ENCODE measurements around the gene ZMIZ1.

Gene ZMIZ1

GRCh38 chr10:79152423-79152817 is 83.7 kb downstream of the ZMIZ1 start:
- H3K27ac ChIP-seq (ENCODE audit: low read depth in 2 of 2, low read length in 2 of 2) = peak overlapping the region in 1 of 2 donors; percentile 81
- peaks cover 2 to 9% of the 10 kb centered on the region in 2 donors for H3K36me3 ChIP-seq (ENCODE audit: control insufficient read depth in 2 of 2, insufficient read depth in 2 of 2, low read length in 2 of 2)
- no peak overlapping the region for H3K4me3 ChIP-seq (ENCODE audit: low read length in 2 of 2)
- H3K9ac ChIP-seq (ENCODE audit: low read depth in 1 of 2, low read length in 2 of 2) = no peak overlapping the region
- H3K4me1 ChIP-seq (ENCODE audit: control insufficient read depth in 2 of 2, insufficient read depth in 2 of 2, low read length in 2 of 2) = peaks cover 42 to 50% of the 10 kb centered on the region in 2 donors
- H3K27me3 ChIP-seq (ENCODE audit: control insufficient read depth in 2 of 2, insufficient read depth in 2 of 2, low read length in 2 of 2) = no peaks in the 10 kb centered on the region
- H3K9me3 ChIP-seq (ENCODE audit: control insufficient read depth in 2 of 2, low read length in 2 of 2) = no peaks in the 10 kb centered on the region

- Histone ChIP-seq H3K4me1 (ENCODE audit: control insufficient read depth in 2 of 2, insufficient read depth in 2 of 2, low read length in 2 of 2) (peaks cover 36 to 50% of the 10 kb centered on the region in 2 donors), H3K36me3 (ENCODE audit: control insufficient read depth in 2 of 2, insufficient read depth in 2 of 2, low read length in 2 of 2) (peaks cover 2 to 9% of the 10 kb centered on the region in 2 donors), H3K27me3 (ENCODE audit: control insufficient read depth in 2 of 2, insufficient read depth in 2 of 2, low read length in 2 of 2) (no peaks in the 10 kb centered on the region), H3K4me3 (ENCODE audit: low read length in 2 of 2) (no peak overlapping the region), H3K9ac (ENCODE audit: low read depth in 1 of 2, low read length in 2 of 2) (no peak overlapping the region), H3K9me3 (ENCODE audit: control insufficient read depth in 2 of 2, low read length in 2 of 2) (no peaks in the 10 kb centered on the region), H3K27ac (ENCODE audit: low read depth in 2 of 2, low read length in 2 of 2) (no peak overlapping the region)
These were observed 85.0 kb downstream of the ZMIZ1 start for GRCh38 chr10:79153745-79154144.

- Histone ChIP-seq H3K4me3 (ENCODE audit: low read length in 2 of 2) (no peak overlapping the region), H3K4me1 (ENCODE audit: control insufficient read depth in 2 of 2, insufficient read depth in 2 of 2, low read length in 2 of 2) (peaks cover 22 to 40% of the 10 kb centered on the region in 2 donors), H3K36me3 (ENCODE audit: control insufficient read depth in 2 of 2, insufficient read depth in 2 of 2, low read length in 2 of 2) (peaks cover 2 to 9% of the 10 kb centered on the region in 2 donors), H3K9me3 (ENCODE audit: control insufficient read depth in 2 of 2, low read length in 2 of 2) (no peaks in the 10 kb centered on the region), H3K27ac (ENCODE audit: low read depth in 2 of 2, low read length in 2 of 2) (peak overlapping the region; percentile 11 to 26), H3K27me3 (ENCODE audit: control insufficient read depth in 2 of 2, insufficient read depth in 2 of 2, low read length in 2 of 2) (no peaks in the 10 kb centered on the region), H3K9ac (ENCODE audit: low read depth in 1 of 2, low read length in 2 of 2) (no peak overlapping the region)
These were observed 86.7 kb downstream of the ZMIZ1 start for GRCh38 chr10:79155301-79156081.

- Histone ChIP-seq H3K27me3 (ENCODE audit: control insufficient read depth in 2 of 2, insufficient read depth in 2 of 2, low read length in 2 of 2) (no peaks in the 10 kb centered on the region), H3K27ac (ENCODE audit: low read depth in 2 of 2, low read length in 2 of 2) (peak overlapping the region; percentile 34 to 56), H3K9ac (ENCODE audit: low read depth in 1 of 2, low read length in 2 of 2) (no peak overlapping the region), H3K36me3 (ENCODE audit: control insufficient read depth in 2 of 2, insufficient read depth in 2 of 2, low read length in 2 of 2) (peaks cover 3 to 9% of the 10 kb centered on the region in 2 donors), H3K4me1 (ENCODE audit: control insufficient read depth in 2 of 2, insufficient read depth in 2 of 2, low read length in 2 of 2) (peaks cover 17 to 31% of the 10 kb centered on the region in 2 donors), H3K4me3 (ENCODE audit: low read length in 2 of 2) (no peak overlapping the region), H3K9me3 (ENCODE audit: control insufficient read depth in 2 of 2, low read length in 2 of 2) (no peaks in the 10 kb centered on the region)
These were observed 87.8 kb downstream of the ZMIZ1 start for GRCh38 chr10:79156334-79157274.

GRCh38 chr10:79158004-79158340 is 89.2 kb downstream of the ZMIZ1 start:
- Histone ChIP-seq H3K4me1 (ENCODE audit: control insufficient read depth in 2 of 2, insufficient read depth in 2 of 2, low read length in 2 of 2) (peaks cover 16 to 28% of the 10 kb centered on the region in 2 donors), H3K4me3 (ENCODE audit: low read length in 2 of 2) (no peak overlapping the region), H3K27ac (ENCODE audit: low read depth in 2 of 2, low read length in 2 of 2) (peak overlapping the region; percentile 34 to 56), H3K9ac (ENCODE audit: low read depth in 1 of 2, low read length in 2 of 2) (no peak overlapping the region), H3K9me3 (ENCODE audit: control insufficient read depth in 2 of 2, low read length in 2 of 2) (no peaks in the 10 kb centered on the region), H3K36me3 (ENCODE audit: control insufficient read depth in 2 of 2, insufficient read depth in 2 of 2, low read length in 2 of 2) (peaks cover 9 to 11% of the 10 kb centered on the region in 2 donors), H3K27me3 (ENCODE audit: control insufficient read depth in 2 of 2, insufficient read depth in 2 of 2, low read length in 2 of 2) (no peaks in the 10 kb centered on the region)

- Histone ChIP-seq H3K9ac (ENCODE audit: low read depth in 1 of 2, low read length in 2 of 2) (no peak overlapping the region), H3K27me3 (ENCODE audit: control insufficient read depth in 2 of 2, insufficient read depth in 2 of 2, low read length in 2 of 2) (no peaks in the 10 kb centered on the region), H3K9me3 (ENCODE audit: control insufficient read depth in 2 of 2, low read length in 2 of 2) (no peaks in the 10 kb centered on the region), H3K4me3 (ENCODE audit: low read length in 2 of 2) (no peak overlapping the region), H3K27ac (ENCODE audit: low read depth in 2 of 2, low read length in 2 of 2) (peak overlapping the region; percentile 34 to 56), H3K4me1 (ENCODE audit: control insufficient read depth in 2 of 2, insufficient read depth in 2 of 2, low read length in 2 of 2) (peaks cover 16 to 28% of the 10 kb centered on the region in 2 donors), H3K36me3 (ENCODE audit: control insufficient read depth in 2 of 2, insufficient read depth in 2 of 2, low read length in 2 of 2) (peaks cover 8 to 16% of the 10 kb centered on the region in 2 donors)
These were observed 89.8 kb downstream of the ZMIZ1 start for GRCh38 chr10:79158402-79159097.

- Histone ChIP-seq H3K4me3 (ENCODE audit: low read length in 2 of 2) (no peak overlapping the region), H3K36me3 (ENCODE audit: control insufficient read depth in 2 of 2, insufficient read depth in 2 of 2, low read length in 2 of 2) (peaks cover 7 to 16% of the 10 kb centered on the region in 2 donors), H3K27ac (ENCODE audit: low read depth in 2 of 2, low read length in 2 of 2) (peak overlapping the region; percentile 47 to 56), H3K9me3 (ENCODE audit: control insufficient read depth in 2 of 2, low read length in 2 of 2) (no peaks in the 10 kb centered on the region), H3K9ac (ENCODE audit: low read depth in 1 of 2, low read length in 2 of 2) (no peak overlapping the region), H3K27me3 (ENCODE audit: control insufficient read depth in 2 of 2, insufficient read depth in 2 of 2, low read length in 2 of 2) (no peaks in the 10 kb centered on the region), H3K4me1 (ENCODE audit: control insufficient read depth in 2 of 2, insufficient read depth in 2 of 2, low read length in 2 of 2) (peaks cover 16 to 28% of the 10 kb centered on the region in 2 donors)
These were observed 90.4 kb downstream of the ZMIZ1 start for GRCh38 chr10:79159141-79159651.

GRCh38 chr10:79159785-79160184 is 91.0 kb downstream of the ZMIZ1 start:
- H3K4me3 ChIP-seq (ENCODE audit: low read length in 2 of 2) = no peak overlapping the region
- peaks cover 14 to 28% of the 10 kb centered on the region in 2 donors for H3K4me1 ChIP-seq (ENCODE audit: control insufficient read depth in 2 of 2, insufficient read depth in 2 of 2, low read length in 2 of 2)
- H3K9me3 ChIP-seq (ENCODE audit: control insufficient read depth in 2 of 2, low read length in 2 of 2) = no peaks in the 10 kb centered on the region
- peak overlapping the region; percentile 47 to 56 for H3K27ac ChIP-seq (ENCODE audit: low read depth in 2 of 2, low read length in 2 of 2)
- H3K27me3 ChIP-seq (ENCODE audit: control insufficient read depth in 2 of 2, insufficient read depth in 2 of 2, low read length in 2 of 2) = no peaks in the 10 kb centered on the region
- H3K9ac ChIP-seq (ENCODE audit: low read depth in 1 of 2, low read length in 2 of 2) = no peak overlapping the region
- peaks cover 3 to 16% of the 10 kb centered on the region in 2 donors for H3K36me3 ChIP-seq (ENCODE audit: control insufficient read depth in 2 of 2, insufficient read depth in 2 of 2, low read length in 2 of 2)

- no peaks in the 10 kb centered on the region for H3K27me3 ChIP-seq (ENCODE audit: control insufficient read depth in 2 of 2, insufficient read depth in 2 of 2, low read length in 2 of 2)
- no peaks in the 10 kb centered on the region for H3K9me3 ChIP-seq (ENCODE audit: control insufficient read depth in 2 of 2, low read length in 2 of 2)
- H3K4me1 ChIP-seq (ENCODE audit: control insufficient read depth in 2 of 2, insufficient read depth in 2 of 2, low read length in 2 of 2) = peaks cover 12 to 28% of the 10 kb centered on the region in 2 donors
- no peak overlapping the region for H3K4me3 ChIP-seq (ENCODE audit: low read length in 2 of 2)
- no peak overlapping the region for H3K9ac ChIP-seq (ENCODE audit: low read depth in 1 of 2, low read length in 2 of 2)
- H3K36me3 ChIP-seq (ENCODE audit: control insufficient read depth in 2 of 2, insufficient read depth in 2 of 2, low read length in 2 of 2) = peaks cover 3 to 16% of the 10 kb centered on the region in 2 donors
- H3K27ac ChIP-seq (ENCODE audit: low read depth in 2 of 2, low read length in 2 of 2) = peak overlapping the region; percentile 47 to 56
These were observed 91.4 kb downstream of the ZMIZ1 start for GRCh38 chr10:79160191-79160590.

Measured in mucosa of rectum (tissue), 2 donors.